Parathyroid adenoma (tissue), 2 donors: ENCODE results near the gene MRGPRF.

Experiments used
- H2AFZ ChIP-seq: fragments of 300-600 bp; sonication (generic); one replicate; pipeline ENCODE4 v1.7.0; 2017; ENCODE audit warnings: antibody characterized with exemption, mild to moderate bottlenecking
- H3K27ac ChIP-seq: fragments of 300-600 bp; sonication (generic); one replicate; pipeline ENCODE4 v1.7.0; 2017
- H3K27me3 ChIP-seq: fragments of 300-600 bp; sonication (generic); one replicate; pipeline ENCODE4 v1.7.0; 2017; ENCODE audit warnings: low read length; ENCODE audit not compliant: control insufficient read depth, insufficient read depth
- H3K36me3 ChIP-seq: fragments of 300-600 bp; sonication (generic); one replicate; pipeline ENCODE4 v1.7.0; 2017; ENCODE audit warnings: low read length; ENCODE audit not compliant: control insufficient read depth, insufficient read depth
- H3K4me1 ChIP-seq: fragments of 300-600 bp; sonication (generic); one replicate; pipeline ENCODE4 v1.7.0; 2017; ENCODE audit warnings: control low read depth
- H3K4me2 ChIP-seq: fragments of 300-600 bp; sonication (generic); one replicate; pipeline ENCODE4 v1.7.0; 2017; ENCODE audit warnings: low read length
- H3K4me3 ChIP-seq: fragments of 300-600 bp; sonication (generic); one replicate; pipeline ENCODE4 v1.7.0; 2017; ENCODE audit warnings: low read depth, low read length
- H3K79me2 ChIP-seq: fragments of 300-600 bp; sonication (generic); one replicate; pipeline ENCODE4 v1.7.0; 2017; ENCODE audit warnings: control low read depth
- H3K9ac ChIP-seq: fragments of 300-600 bp; sonication (generic); one replicate; pipeline ENCODE4 v1.7.0; 2017; ENCODE audit warnings: mild to moderate bottlenecking
- H3K9me3 ChIP-seq: fragments of 300-600 bp; sonication (generic); one replicate; pipeline ENCODE4 v1.7.0; 2017; ENCODE audit warnings: low read length; ENCODE audit not compliant: control insufficient read depth
- CTCF ChIP-seq: fragments of 300-600 bp; sonication (generic); IDR thresholded peaks from one replicate; pipeline ENCODE4 v1.7.0; 2017; ENCODE audit warnings: antibody characterized with exemption, mild to moderate bottlenecking
- donor health status: primary hyperparathyroidism.

Gene MRGPRF

DNA sequence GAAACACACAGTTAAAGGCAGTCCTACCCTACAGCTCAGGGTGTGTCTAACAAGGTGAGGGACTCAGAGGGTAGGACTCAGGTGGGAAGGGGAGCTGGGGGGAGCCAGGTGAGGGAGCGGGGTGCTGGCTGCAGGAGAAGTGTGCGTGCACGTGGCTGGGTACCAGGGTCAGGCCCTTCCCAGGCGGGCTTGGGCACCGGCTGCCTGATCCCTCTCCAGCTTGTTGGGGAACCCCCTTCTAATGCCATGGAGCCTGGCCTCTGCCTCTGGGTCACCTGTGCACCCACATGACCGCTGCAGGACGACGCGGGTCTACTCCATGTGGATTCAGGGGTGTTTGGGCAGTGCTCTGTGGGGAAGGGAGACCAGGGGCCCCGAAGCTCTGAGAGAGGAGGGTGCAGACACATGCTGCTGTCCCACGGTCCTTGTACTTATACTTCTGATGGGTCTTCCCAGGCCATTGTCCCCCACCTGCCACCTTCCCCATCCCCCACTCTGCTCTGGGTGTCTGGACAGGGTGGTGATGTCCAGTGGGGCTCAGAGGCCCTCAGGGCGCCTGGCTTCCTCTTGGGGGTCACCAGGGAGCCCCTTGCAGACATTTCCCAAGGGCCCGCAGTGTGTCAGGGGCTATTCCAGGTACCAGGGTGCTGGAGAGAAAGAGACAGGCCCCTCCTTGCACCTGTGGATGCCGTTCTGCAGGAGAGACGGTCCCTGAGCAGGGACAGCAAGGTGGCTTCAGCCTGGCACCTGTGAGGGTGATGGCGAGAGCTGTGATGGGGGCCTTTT is 21.9 kb downstream of the MRGPRF start:
- no peak overlapping the region for H3K4me3 ChIP-seq
- no peak overlapping the region for H3K9ac ChIP-seq
- no peak overlapping the region for H3K27ac ChIP-seq
- H3K79me2 ChIP-seq: no peaks in the 10 kb centered on the region
- no peaks in the 10 kb centered on the region for H3K4me1 ChIP-seq
- no peak overlapping the region for H3K4me2 ChIP-seq
- no peak overlapping the region for H2AFZ ChIP-seq
- H3K9me3 ChIP-seq: no peaks in the 10 kb centered on the region
- no peak for TF ChIP-seq CTCF
- no peaks in the 10 kb centered on the region for H3K36me3 ChIP-seq
- no peaks in the 10 kb centered on the region for H3K27me3 ChIP-seq

- Histone ChIP-seq H3K79me2 (no peaks in the 10 kb centered on the region), H3K9me3 (no peaks in the 10 kb centered on the region), H3K9ac (no peak overlapping the region), H3K36me3 (no peaks in the 10 kb centered on the region), H3K27ac (no peak overlapping the region), H3K4me1 (no peaks in the 10 kb centered on the region), H2AFZ (no peak overlapping the region), H3K4me3 (no peak overlapping the region), H3K4me2 (no peak overlapping the region), H3K27me3 (no peaks in the 10 kb centered on the region)
- no peak for TF ChIP-seq CTCF
Measured at GRCh38 chr11:68989936-68990606, 23.0 kb downstream of the MRGPRF start.

DNA sequence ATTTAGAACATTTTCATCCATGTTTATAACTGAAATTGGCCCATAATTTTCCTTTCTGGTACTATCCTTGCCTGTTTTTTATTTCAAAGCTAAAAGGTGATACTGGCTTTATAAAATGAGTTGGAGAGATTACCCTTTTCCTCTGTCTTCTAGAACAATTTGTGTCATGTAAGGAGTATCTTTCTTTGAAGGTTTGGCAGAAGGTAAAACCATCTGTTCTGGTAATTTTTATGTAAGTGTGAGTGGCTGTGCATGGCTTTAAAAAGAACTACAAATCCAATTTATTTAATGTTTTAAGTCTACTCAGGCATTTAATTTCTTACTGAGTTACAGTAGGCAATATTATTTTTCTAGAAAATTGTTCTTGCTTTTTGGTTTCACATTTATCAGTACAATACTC is 24.6 kb downstream of the MRGPRF start:
- Histone ChIP-seq H3K9me3 (no peaks in the 10 kb centered on the region), H3K4me2 (no peak overlapping the region), H3K27ac (no peak overlapping the region), H2AFZ (no peak overlapping the region), H3K79me2 (no peaks in the 10 kb centered on the region), H3K9ac (no peak overlapping the region), H3K36me3 (no peaks in the 10 kb centered on the region), H3K4me1 (no peaks in the 10 kb centered on the region), H3K27me3 (no peaks in the 10 kb centered on the region), H3K4me3 (no peak overlapping the region)
- TF ChIP-seq CTCF: no peak

DNA sequence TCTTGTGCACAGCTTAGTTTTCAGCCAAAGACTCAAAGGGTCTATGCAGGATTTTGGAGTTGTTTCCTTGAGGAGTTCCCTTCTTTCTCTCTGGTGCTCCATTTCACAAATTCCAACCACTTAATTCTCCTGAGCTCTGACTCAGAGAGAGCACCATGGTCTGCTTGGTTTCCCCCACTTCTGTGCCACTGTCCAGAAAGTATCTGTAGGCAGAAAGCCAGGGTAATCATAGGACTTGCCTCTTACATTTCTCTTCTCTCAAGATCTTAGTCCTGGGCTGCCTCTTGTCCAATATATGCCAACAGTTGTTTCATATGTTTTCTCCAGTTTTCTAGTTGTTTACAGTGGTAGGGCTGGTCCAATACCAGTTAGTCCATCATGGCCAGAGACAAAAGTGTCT is 25.8 kb downstream of the MRGPRF start:
- H3K27ac ChIP-seq: no peak overlapping the region

More for the DNA sequence above, 25.8 kb downstream of the MRGPRF start:
- H3K27me3 ChIP-seq: no peaks in the 10 kb centered on the region
- no peak for TF ChIP-seq CTCF
- no peak overlapping the region for H3K9ac ChIP-seq
- H3K4me2 ChIP-seq: no peak overlapping the region
- H3K79me2 ChIP-seq: no peaks in the 10 kb centered on the region
- no peak overlapping the region for H3K4me3 ChIP-seq
- H3K9me3 ChIP-seq: no peaks in the 10 kb centered on the region
- no peaks in the 10 kb centered on the region for H3K4me1 ChIP-seq
- H2AFZ ChIP-seq: no peak overlapping the region
- H3K36me3 ChIP-seq: no peaks in the 10 kb centered on the region
